ENCODE measurements around the gene STX18. TPM values are rescaled to one million over a fixed set of nuclear protein-coding genes. Genes with fewer than 3 reads are reported as not detected.

The STX18 gene
- total RNA-seq, 1 experiment from 2014 or later = 20.9 TPM

DNA sequence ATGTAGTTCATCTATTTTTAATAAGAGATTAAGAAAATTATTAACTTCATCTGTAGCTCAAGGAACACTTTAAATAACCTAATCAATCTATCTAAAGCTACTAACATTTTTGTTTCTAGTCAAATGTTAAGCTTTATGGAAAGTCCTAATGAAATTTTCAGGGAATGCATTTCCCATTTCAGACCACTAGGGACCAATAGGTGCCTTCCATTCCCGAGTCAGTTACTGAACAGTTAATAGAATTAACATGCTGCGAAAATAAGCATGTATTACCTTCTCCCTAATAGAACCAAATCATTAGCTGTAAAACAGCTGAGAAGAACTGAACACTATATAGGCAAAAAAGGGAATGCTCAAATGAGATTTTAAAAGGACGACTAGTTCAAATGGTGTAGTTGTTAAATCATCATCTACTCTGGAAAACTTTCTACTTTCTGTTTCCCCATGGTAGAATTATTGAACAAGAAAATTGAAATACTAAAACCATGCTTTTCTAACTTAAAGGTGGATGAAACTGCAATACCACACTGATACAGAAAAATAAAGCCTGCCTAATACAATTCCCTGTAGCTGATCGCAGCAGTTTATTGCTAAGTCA lies 22.5 kb downstream of the STX18 start:
- Histone ChIP-seq H2BK5ac (ENCODE audit: insufficient read length, low read length) (no peak overlapping the region), H3K18ac (ENCODE audit: insufficient read length, low read depth, low read length) (no peak overlapping the region), H2BK120ac (ENCODE audit: low read depth, low read length, poor library complexity, severe bottlenecking) (no peak overlapping the region), H3T11ph (ENCODE audit: low read length) (no peak overlapping the region), H3K23ac (ENCODE audit: insufficient read length, low read depth, low read length) (no peak overlapping the region), H4K91ac (ENCODE audit: insufficient read length, low read depth, low read length) (no peak overlapping the region), H3K9me3 (ENCODE audit: control insufficient read depth, low read depth, low read length) (no peaks in the 10 kb centered on the region), H2BK15ac (ENCODE audit: low read depth, low read length) (no peak overlapping the region), H3K27me3 (ENCODE audit: insufficient read depth, low read length) (no peaks in the 10 kb centered on the region), H2BK20ac (ENCODE audit: low read depth, low read length, poor library complexity, severe bottlenecking) (no peak overlapping the region), H3K4ac (ENCODE audit: low read depth, low read length) (no peak overlapping the region), H2AFZ (ENCODE audit: low read length) (no peak overlapping the region), H3K14ac (ENCODE audit: insufficient read depth, low read length) (no peak overlapping the region), H2BK12ac (ENCODE audit: insufficient read length, low read depth, low read length) (no peak overlapping the region), H4K8ac (replicated peaks; ENCODE audit: insufficient read length, low read depth, low read length) (no peak overlapping the region), H4K5ac (ENCODE audit: insufficient read length, low read depth, low read length) (no peak overlapping the region), H3K56ac (ENCODE audit: insufficient read length, low read depth, low read length) (no peak overlapping the region), H4K20me1 (ENCODE audit: control insufficient read depth, insufficient read depth, insufficient read length) (no peaks in the 10 kb centered on the region), H3K79me2 (ENCODE audit: insufficient read depth, low read length) (no peaks in the 10 kb centered on the region), H3K4me2 (ENCODE audit: insufficient read depth, insufficient read length, low read length) (no peak overlapping the region), H2AK5ac (ENCODE audit: insufficient read length, low read length) (no peak overlapping the region), H3K23me2 (ENCODE audit: insufficient read length, low read depth, low read length, poor library complexity, severe bottlenecking) (no peaks in the 10 kb centered on the region), H3K27ac (ENCODE audit: insufficient read length, low read depth, low read length) (no peak overlapping the region), H3K79me1 (ENCODE audit: insufficient read depth, low read depth, low read length, poor library complexity, severe bottlenecking) (no peaks in the 10 kb centered on the region), H3K4me1 (ENCODE audit: insufficient read depth, low read length) (no peaks in the 10 kb centered on the region; the same call in 1 of the 2 replicates), H3K9ac (ENCODE audit: extremely low read depth, insufficient read length, low read length) (no peak overlapping the region)
- Mint-ChIP-seq H3K27ac (no peak overlapping the region), H3K36me3 (ENCODE audit: insufficient read depth in 1 of 3, low read depth in 3 of 3) (no peaks in the 10 kb centered on the region), H3K9me3 (no peaks in the 10 kb centered on the region), H3K4me3 (no peak overlapping the region), H3K27me3 (ENCODE audit: low read depth) (no peaks in the 10 kb centered on the region), H3K4me1 (peaks cover 9 to 10% of the 10 kb centered on the region in 2 experiments)
- DNase-seq = no peak
- no CpG with 5 or more reads among the region's 4 CpGs for WGBS (ENCODE audit: extremely low coverage, insufficient read length, low lambda C conversion rate)
- TF ChIP-seq, protein P1, sequence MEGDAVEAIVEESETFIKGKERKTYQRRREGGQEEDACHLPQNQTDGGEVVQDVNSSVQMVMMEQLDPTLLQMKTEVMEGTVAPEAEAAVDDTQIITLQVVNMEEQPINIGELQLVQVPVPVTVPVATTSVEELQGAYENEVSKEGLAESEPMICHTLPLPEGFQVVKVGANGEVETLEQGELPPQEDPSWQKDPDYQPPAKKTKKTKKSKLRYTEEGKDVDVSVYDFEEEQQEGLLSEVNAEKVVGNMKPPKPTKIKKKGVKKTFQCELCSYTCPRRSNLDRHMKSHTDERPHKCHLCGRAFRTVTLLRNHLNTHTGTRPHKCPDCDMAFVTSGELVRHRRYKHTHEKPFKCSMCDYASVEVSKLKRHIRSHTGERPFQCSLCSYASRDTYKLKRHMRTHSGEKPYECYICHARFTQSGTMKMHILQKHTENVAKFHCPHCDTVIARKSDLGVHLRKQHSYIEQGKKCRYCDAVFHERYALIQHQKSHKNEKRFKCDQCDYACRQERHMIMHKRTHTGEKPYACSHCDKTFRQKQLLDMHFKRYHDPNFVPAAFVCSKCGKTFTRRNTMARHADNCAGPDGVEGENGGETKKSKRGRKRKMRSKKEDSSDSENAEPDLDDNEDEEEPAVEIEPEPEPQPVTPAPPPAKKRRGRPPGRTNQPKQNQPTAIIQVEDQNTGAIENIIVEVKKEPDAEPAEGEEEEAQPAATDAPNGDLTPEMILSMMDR (conservative IDR thresholded peaks at IDR 0.05) = peak; percentile 71
